WTC11 (cell line): ENCODE results near the gene CCNYL1.

Experiments
- CTCF ChIP-seq: fragments of 200-600 bp; IDR thresholded peaks from 2 replicates; pipeline ENCODE4 v1.8.0; 2022; ENCODE audit warnings: antibody characterized with exemption
- FOXK1 ChIP-seq: sonication (generic); formaldehyde crosslinking; IDR thresholded peaks from 2 replicates; pipeline ENCODE4 v1.8.0; 2022; ENCODE audit warnings: mild to moderate bottlenecking, moderate library complexity, missing genetic modification reagents
- GABPB1 ChIP-seq: sonication (generic); formaldehyde crosslinking; IDR thresholded peaks from 2 replicates; pipeline ENCODE4 v1.8.1; 2023; ENCODE audit warnings: mild to moderate bottlenecking, missing genetic modification reagents

- no peak for TF ChIP-seq CTCF
- no peak for TF ChIP-seq FOXK1 (CRISPR knock-in tag)
- no peak for TF ChIP-seq GABPB1 (CRISPR knock-in tag)
These were observed 73.5 kb downstream of the CCNYL1 start for GRCh38 chr2:207784898-207785297.
